Mesodermal cell (in vitro differentiated cells): ENCODE data around the gene CALML3.

Experiments
- H3K27ac ChIP-seq: 2 replicates; pipeline ENCODE4 v1.7.0; 2013; ENCODE audit warnings: mild to moderate bottlenecking, low read depth, low read length, moderate library complexity; ENCODE audit not compliant: severe bottlenecking
- H3K36me3 ChIP-seq: 2 replicates; pipeline ENCODE4 v1.7.1; 2013; ENCODE audit warnings: mild to moderate bottlenecking, low read length, moderate library complexity; ENCODE audit not compliant: control insufficient read depth, insufficient read depth
- H3K4me1 ChIP-seq: one replicate; pipeline ENCODE4 v1.7.1; 2013; ENCODE audit warnings: mild to moderate bottlenecking, low read length; ENCODE audit not compliant: insufficient read depth, control insufficient read depth, poor library complexity, severe bottlenecking
- H3K4me3 ChIP-seq: 2 replicates; pipeline ENCODE4 v1.7.0; 2013; ENCODE audit warnings: low read length, control low read depth, mild to moderate bottlenecking; ENCODE audit not compliant: insufficient read depth, poor library complexity, severe bottlenecking; ENCODE audit errors: extremely low read depth
- H3K9me3 ChIP-seq: 2 replicates; pipeline ENCODE4 v1.7.1; 2013; ENCODE audit warnings: mild to moderate bottlenecking, low read length, moderate library complexity; ENCODE audit not compliant: control insufficient read depth
- WGBS, 2 experiments: methylation state at CpG; one replicate each; pipeline ENCODE4 v1.1.5; 2013; ENCODE audit warnings: missing lambda C conversion rate in 2 of 2; ENCODE audit not compliant: insufficient coverage in 2 of 2; 5-methylcytosine and 5-hydroxymethylcytosine counted together

The CALML3 gene

GRCh38 chr10:5509236-5509635 is 15.5 kb upstream of the CALML3 start:
- Histone ChIP-seq H3K4me3 (no peak overlapping the region), H3K4me1 (peaks cover 7% of the 10 kb centered on the region), H3K9me3 (no peaks in the 10 kb centered on the region), H3K27ac (no peak overlapping the region), H3K36me3 (no peaks in the 10 kb centered on the region)
- 98 to 100% methylated on average over 3 to 8 of the region's 9 CpGs for WGBS, 2 experiments

GRCh38 chr10:5509691-5510090 is 15.1 kb upstream of the CALML3 start:
- H3K27ac ChIP-seq = no peak overlapping the region
- H3K9me3 ChIP-seq = no peaks in the 10 kb centered on the region
- no peaks in the 10 kb centered on the region for H3K36me3 ChIP-seq
- 99% methylated on average over 7 to 9 of the region's 11 CpGs for WGBS, 2 experiments
- peaks cover 7% of the 10 kb centered on the region for H3K4me1 ChIP-seq
- H3K4me3 ChIP-seq = no peak overlapping the region

GRCh38 chr10:5510281-5511072 is 14.3 kb upstream of the CALML3 start:
- WGBS, 2 experiments = 94 to 96% methylated on average over 10 to 16 of the region's 16 CpGs
- H3K27ac ChIP-seq = no peak overlapping the region

GRCh38 chr10:5511231-5511884 is 13.4 kb upstream of the CALML3 start:
- Histone ChIP-seq H3K27ac (no peak overlapping the region), H3K4me3 (no peak overlapping the region), H3K36me3 (no peaks in the 10 kb centered on the region), H3K4me1 (peaks cover 7% of the 10 kb centered on the region), H3K9me3 (no peaks in the 10 kb centered on the region)
- WGBS, 2 experiments = 92 to 94% methylated on average over 25 to 28 of the region's 32 CpGs

More at GRCh38 chr10:5510281-5511072, 14.3 kb upstream of the CALML3 start:
- Histone ChIP-seq H3K4me3 (no peak overlapping the region), H3K4me1 (peaks cover 7% of the 10 kb centered on the region), H3K36me3 (no peaks in the 10 kb centered on the region), H3K9me3 (no peaks in the 10 kb centered on the region)

GRCh38 chr10:5511885-5512280 is 12.9 kb upstream of the CALML3 start:
- H3K9me3 ChIP-seq = no peaks in the 10 kb centered on the region
- no peak overlapping the region for H3K4me3 ChIP-seq
- H3K4me1 ChIP-seq = peaks cover 5% of the 10 kb centered on the region
- no peaks in the 10 kb centered on the region for H3K36me3 ChIP-seq
- H3K27ac ChIP-seq = no peak overlapping the region
- 86 to 95% methylated on average over 17 of the region's 17 CpGs for WGBS, 2 experiments

GRCh38 chr10:5512331-5512730 is 12.4 kb upstream of the CALML3 start:
- Histone ChIP-seq H3K4me3 (no peak overlapping the region), H3K9me3 (no peaks in the 10 kb centered on the region), H3K4me1 (peaks cover 4% of the 10 kb centered on the region), H3K36me3 (no peaks in the 10 kb centered on the region), H3K27ac (no peak overlapping the region)
- 94 to 95% methylated on average over 25 of the region's 25 CpGs for WGBS, 2 experiments

GRCh38 chr10:5512881-5513612 is 11.7 kb upstream of the CALML3 start:
- WGBS, 2 experiments = 91 to 94% methylated on average over 10 to 12 of the region's 15 CpGs
- Histone ChIP-seq H3K27ac (no peak overlapping the region), H3K4me3 (no peak overlapping the region), H3K4me1 (peaks cover 4% of the 10 kb centered on the region), H3K9me3 (no peaks in the 10 kb centered on the region), H3K36me3 (no peaks in the 10 kb centered on the region)

GRCh38 chr10:5514226-5514850 is 10.4 kb upstream of the CALML3 start:
- H3K4me1 ChIP-seq = peaks cover 4% of the 10 kb centered on the region
- WGBS, 2 experiments = 83 to 85% methylated on average over 16 of the region's 16 CpGs
- no peaks in the 10 kb centered on the region for H3K36me3 ChIP-seq
- H3K27ac ChIP-seq = no peak overlapping the region
- peaks cover 8% of the 10 kb centered on the region for H3K9me3 ChIP-seq
- no peak overlapping the region for H3K4me3 ChIP-seq

- peaks cover 3% of the 10 kb centered on the region for H3K4me1 ChIP-seq
- WGBS, 2 experiments = 78 to 83% methylated on average over 10 of the region's 10 CpGs
- no peak overlapping the region for H3K4me3 ChIP-seq
- H3K9me3 ChIP-seq = peaks cover 8% of the 10 kb centered on the region
- H3K36me3 ChIP-seq = no peaks in the 10 kb centered on the region
- H3K27ac ChIP-seq = no peak overlapping the region
These were observed 8.6 kb upstream of the CALML3 start for GRCh38 chr10:5515948-5516761.

- no peak overlapping the region for H3K4me3 ChIP-seq
- peaks cover 8% of the 10 kb centered on the region for H3K9me3 ChIP-seq
- no peaks in the 10 kb centered on the region for H3K4me1 ChIP-seq
- H3K36me3 ChIP-seq = no peaks in the 10 kb centered on the region
- H3K27ac ChIP-seq = no peak overlapping the region
- WGBS, 2 experiments = 93 to 100% methylated on average over 2 of the region's 5 CpGs
These were observed 7.2 kb upstream of the CALML3 start for GRCh38 chr10:5517546-5517945.
